Activated CD4-positive, alpha-beta T cell treated with anti-CD3 and anti-CD28 coated beads, Interleukin-2, amount 50 U/mL, for 4 hours (primary cell): ENCODE measurements around the gene WAC.

Experiments used
- DNase-seq, 2 experiments: peaks; one replicate each; pipeline ENCODE4 v3.0.0-alpha.2; 2020

The WAC gene

GRCh38 chr10:28669227-28670173 is 136.6 kb downstream of the WAC start:
- no peak for DNase-seq
